CD4-positive, alpha-beta T cell treated with Interleukin-15 for 4 hours (primary cell): ENCODE measurements around the gene AQP7.
"Not testable (repeated sequence)": the region's sequence is repeated elsewhere in the genome, so short reads cannot be mapped to it uniquely, and the experiment has no call there.

Experiments
- DNase-seq: peaks from one replicate; pipeline ENCODE4 v3.0.0-alpha.2; 2020; ENCODE audit warnings: low spot score

Gene AQP7

DNA sequence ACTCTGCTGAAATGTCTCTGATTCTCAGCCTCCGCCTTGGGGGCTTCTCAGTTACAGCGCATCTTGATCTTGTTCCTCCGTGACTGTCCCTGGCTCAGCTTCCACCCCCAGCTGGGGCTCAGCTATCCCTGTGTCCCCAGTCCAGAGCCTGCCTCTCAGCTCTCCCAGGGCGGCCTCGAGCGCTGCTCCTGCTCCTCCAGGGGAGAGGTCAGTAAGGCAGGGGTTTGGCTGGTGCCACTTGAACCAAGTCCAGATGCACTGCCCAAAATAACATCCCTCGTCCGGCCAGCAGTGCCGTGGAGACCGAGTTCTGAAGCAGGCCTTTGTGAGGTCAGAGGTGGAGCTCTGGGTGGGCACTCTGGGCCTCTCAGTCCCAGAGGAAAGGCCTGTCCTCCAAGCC, at the start of gene AQP7:
Gene AQP7, minus strand, starts transcription at position 198 of the 400 bp plus-strand sequence. CDS start 1,306 bp downstream, outside the sequence.
- DNase-seq: not testable (repeated sequence)

DNA sequence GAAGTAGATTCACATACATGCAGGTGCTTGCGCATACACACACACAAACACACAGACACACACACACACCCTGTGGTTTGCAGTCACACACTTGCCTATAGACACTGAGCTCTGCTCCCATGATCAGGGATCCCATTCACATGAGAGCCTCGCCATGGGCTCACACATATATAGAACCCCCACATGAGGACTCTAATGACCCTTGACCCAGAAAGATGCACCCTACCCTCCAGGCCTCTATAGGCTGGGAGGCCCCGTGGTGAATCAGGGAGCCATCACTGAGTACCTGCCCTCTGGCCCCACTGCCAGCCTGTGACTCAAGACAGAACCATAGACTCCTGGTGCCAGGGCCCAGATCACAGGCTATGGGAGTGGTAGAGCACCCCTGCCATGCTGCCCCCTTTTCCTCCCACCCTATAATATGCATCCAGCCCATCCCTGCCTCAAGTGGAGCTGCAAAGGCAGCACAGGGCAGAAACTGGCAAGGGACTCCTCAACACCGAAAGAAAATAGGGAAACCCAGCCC, 48.3 kb upstream of the AQP7 start:
- no peak for DNase-seq

DNA sequence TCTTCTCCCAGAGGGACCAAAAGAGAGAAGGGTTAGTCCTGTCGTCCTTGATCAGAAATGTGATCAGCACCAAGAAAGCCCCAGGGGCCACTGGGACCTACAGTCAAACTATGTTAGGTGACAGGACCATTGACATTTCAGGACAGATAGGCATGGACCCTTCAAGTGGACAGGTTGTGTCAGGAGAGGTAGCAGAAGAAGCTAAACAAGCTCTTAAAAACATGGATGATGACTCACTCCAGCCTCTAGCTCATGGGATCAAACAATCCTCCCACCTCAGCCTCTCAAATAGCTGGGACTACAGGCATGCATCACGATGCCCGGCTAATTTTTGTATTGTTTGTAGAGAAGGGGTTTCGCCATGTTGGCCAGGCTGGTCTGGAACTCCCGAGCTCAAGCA, 47.3 kb upstream of the AQP7 start:
- no peak for DNase-seq

DNA sequence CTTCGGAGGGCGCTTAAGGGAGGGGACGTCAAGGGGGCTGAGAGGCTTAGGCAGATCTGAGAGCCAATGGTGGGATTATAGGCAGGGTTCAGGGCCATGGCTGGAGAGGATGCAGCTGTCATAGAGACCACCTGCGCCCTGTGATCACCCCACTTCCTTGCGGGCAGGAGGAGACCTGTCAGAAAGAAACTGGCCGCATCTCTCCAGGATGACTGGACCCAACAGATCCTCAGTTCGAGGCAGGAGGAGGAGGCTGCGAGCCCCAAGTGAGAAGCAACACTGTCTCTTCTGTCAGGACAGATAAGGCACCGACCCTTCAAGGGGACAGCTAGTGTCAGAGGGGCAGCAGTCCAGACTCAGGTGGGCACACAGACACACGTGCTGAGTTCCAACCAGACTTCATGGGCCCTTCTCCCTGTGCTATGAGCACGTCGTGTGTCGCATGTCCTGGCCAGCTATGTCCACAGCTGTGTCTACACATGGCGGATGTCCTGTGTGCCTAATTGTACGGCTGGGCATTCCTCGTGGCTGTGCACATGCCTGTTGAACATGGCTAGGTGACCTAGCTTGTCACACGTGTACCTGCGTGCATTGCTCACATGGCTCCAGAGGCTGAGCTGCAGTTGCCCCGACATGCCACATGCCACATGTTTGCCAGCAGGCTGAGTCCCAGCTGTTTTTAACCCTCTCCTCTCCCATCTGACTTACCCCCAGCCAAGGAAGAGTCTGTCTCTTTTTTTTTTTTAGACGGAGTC, 45.6 kb upstream of the AQP7 start:
- no peak for DNase-seq

DNA sequence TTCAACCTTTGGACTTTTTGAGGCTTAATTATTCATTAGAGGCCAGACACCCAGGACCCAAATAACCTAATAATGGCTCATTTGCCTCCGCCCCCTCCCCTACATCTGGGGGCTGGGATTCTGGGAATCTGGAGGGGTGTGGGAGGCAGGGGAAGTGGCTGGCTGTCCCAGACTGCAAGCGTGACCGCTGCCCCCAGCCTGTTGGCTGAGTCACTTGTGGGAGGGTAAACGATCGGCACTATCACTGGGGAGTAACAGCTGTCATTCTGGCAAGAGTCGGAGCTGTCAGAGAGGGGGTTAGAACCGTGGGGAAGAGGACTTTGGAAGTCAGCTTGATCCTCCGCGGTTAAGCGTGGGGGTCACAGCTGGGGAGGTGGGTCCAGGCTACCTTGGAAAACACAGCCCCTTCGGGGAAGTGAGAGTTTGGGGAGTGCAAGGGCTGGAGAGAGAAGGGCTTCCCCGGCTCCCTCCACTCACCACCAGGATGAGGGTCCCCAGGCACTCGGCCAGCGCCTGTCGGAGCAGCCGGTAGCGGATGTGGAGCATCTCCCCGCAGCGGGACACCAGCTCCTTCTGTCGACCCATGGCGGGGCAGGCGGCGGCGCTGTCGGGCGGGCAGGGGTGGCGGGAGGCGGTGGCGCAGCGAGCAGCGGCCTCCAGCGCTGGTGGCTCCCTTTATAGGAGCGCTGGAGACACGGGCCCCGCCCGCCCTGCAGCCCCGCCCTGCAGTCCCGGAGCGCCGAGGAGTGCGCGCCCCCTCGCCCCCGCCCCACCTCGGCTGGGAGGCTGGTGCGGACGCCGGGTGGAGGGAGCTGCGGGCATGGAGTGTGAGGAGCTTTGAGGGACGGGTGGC, 44.8 kb upstream of the AQP7 start, which contains the start of gene AQP3:
Gene AQP3, minus strand, starts transcription at position 648 of the 853 bp plus-strand sequence. Its CDS starts 63 bp downstream, at position 585.
- peak; percentile 76 for DNase-seq

DNA sequence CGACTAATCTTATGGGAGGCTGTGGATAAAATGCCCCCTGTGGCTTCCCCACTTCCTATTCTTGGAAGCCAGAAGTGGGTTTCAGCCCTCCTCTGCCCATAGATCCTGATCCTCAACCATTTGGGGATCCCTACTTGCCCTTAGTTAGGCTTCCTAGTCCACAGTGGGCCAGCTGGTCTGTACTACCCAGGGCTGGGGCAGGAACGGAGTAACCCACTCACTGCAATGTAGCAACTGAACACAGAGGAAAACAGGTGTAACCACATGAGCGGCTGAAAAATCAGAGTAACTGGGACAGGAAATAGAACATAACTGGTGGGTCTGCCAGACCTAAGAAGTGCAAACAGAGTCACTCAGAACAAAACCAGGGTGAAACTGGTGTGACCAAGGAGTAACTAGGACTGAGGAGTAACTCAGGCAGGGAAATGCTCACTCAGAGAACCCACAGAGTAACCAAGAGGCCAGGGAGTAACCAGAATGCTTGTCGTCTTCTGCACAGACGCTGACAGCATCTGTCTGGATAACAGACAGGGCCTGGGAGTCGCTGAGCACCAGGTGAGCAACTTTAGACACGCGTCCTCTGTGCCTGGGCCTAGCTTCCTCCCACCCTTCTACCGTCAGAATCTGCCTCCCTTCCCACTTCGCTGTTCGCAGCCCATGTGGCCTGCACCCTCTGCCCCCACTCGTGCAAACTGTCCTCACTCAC, 44.0 kb upstream of the AQP7 start:
- peak; percentile 75 for DNase-seq

DNA sequence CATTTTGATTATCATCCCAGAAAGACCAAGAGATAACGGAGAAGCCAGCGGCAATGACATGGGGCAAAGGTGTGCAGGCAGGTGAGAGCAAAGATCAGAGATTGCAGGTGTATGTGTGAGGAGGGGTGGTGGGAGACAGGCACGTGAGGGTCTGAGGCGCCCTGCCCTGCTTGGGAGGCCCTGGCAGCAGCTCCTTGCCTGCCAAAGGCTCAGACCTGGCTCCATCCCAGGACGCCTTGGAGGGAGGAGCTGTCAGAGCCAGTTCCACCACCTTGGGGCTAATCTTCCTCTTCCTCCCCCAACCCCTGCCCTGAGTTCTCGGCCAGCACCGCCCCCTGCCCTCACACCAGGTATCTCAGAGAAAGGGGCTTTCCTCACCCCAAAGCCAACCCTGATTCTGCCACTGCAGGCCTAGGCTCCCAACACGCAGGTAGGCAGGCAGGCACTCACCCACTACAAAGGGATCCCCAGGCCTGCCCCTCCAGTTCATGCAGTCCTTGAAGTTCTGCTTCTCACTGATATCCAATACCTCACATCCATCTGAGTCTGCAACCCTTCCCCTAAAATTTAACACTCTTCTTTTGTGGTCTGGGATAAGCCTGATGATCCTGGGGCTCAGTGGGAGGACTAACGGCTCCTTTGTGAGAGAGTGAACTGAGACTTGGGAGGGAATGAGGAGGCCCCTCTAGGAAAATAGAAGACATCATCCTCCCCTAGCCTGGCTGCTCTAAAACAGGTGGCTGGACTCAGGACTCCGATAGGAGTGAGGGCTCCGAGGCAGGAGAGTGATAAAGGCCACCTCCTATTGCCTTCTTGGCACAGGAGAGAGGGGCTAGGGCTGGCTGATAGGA, 43.2 kb upstream of the AQP7 start:
- DNase-seq: peak; percentile 22

DNA sequence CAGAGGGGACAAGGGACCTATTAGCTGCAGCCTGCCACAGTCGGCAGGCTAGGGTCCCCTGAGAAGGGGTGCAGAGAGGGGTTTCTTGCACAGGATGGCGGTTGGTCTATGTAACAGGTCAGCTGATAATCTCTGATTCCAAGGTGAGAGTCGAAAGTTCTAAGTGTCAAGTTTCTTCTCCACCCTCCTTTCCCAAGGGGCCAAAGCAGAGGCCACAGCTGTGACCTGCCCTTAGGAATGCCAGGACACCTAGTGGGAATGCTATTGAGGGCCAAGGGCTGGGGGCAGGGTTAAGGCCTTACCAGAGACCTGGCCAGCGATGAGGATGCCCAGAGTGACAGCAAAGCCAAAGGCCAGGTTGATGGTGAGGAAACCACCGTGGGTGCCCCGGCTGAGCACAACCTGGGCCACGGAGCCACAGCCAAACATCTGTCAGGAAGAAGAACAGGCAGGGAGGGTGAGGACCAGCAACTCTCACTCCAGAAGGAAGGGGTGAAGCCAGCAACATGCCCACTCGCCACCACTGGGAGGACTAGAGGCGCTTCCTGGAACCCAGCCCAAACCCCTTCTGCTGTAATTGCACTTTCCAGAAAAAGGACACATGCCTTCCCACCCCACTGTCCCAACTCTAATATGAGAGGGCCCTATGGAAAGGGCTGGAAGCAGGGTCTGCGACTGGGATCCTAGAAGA, 41.2 kb upstream of the AQP7 start:
- no peak for DNase-seq

DNA sequence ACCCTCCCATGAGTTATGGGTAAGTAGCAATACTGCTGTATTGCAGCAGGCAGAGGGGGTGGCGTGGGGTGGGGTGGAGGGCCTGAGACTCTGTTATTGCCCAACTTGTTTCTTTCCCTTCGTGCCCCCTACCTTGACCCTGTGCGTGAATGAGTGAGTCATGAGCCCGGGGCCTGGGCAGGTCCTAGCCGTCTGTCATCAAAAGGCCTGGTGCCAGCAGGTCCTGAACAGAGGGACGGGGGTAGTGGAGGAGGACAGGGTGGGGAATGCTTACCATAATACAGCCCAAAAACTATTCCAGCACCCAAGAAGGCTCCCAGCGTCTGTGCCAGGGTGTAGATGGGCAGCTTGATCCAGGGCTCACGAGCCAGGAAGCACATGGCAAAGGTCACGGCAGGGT, 40.7 kb upstream of the AQP7 start:
- DNase-seq: no peak

DNA sequence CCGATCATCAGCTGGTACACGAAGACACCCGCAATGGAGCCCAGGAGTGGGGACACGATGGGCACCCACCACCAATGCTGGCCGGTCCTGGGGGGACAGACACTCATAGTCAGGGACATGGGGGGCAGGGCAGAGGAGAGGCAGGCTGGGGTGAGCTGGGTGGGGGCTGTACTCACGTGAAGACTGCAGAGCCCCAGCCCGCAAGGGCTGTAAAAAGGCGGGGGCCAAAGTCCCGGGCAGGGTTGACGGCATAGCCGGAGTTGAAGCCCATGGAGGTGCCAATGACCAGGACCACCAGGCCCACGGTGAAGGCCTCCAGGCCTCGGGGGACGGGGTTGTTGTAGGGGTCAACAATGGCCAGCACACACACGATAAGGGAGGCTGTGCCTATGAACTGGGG, 39.8 kb upstream of the AQP7 start:
- DNase-seq: no peak

DNA sequence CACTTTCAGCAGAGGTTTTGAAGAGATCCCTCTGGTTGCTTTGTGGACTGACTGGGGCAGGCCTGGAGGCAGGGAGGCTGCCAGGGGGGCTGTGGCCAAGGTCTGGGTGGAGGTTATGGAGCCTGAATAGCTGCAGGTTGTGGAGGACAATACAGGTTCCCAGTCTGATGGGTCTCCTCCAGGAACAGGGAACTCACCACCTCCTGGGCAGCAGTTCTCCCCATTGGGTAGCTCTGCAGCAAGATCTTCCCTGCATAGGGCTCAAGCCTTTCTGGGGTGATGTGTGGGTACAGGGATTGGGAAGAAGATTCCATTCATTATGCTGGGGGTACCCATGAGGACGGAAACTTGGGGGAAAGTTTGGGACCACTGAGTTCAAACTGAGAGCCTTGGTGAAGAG, 38.2 kb upstream of the AQP7 start:
- no peak for DNase-seq

DNA sequence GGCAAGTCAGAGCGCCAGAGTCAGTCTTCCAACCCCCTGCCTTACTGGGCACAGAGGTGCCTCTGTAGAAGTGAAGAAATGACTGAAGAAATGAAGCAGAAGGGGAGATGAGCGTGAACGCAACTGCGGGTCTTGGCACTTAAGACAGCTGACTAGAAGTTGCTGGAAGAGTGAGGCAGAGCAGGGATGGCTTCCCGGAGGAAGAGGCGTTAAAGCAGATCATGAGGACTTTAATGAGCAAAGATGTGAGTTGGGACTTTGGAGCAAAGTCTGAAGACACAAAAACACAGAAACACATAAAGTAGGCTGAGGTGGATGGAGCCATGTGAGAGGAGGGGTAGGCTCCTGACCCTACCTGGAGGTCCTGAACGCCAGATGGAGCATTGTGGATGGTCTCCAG, 37.8 kb upstream of the AQP7 start:
- DNase-seq: no peak

DNA sequence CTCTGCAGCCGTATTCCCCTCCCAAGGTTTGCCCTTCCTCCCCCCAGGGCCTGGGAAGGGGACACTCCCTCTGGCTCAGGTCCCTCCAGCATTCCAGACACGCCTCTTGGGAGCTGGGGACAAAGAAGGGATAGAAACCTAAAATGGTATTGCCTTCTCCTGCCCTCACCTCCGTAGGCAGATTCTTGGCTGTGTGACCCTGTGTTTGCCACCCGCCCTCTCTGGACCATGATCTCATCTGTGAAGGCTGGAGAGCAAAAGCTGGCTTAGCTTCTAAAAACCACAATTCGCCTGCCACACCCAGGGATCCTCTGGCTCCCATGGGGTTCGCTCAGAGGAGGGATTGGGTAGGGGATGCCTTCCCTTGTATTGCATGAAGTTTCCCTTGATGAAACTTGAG, 37.4 kb upstream of the AQP7 start:
- DNase-seq: no peak

DNA sequence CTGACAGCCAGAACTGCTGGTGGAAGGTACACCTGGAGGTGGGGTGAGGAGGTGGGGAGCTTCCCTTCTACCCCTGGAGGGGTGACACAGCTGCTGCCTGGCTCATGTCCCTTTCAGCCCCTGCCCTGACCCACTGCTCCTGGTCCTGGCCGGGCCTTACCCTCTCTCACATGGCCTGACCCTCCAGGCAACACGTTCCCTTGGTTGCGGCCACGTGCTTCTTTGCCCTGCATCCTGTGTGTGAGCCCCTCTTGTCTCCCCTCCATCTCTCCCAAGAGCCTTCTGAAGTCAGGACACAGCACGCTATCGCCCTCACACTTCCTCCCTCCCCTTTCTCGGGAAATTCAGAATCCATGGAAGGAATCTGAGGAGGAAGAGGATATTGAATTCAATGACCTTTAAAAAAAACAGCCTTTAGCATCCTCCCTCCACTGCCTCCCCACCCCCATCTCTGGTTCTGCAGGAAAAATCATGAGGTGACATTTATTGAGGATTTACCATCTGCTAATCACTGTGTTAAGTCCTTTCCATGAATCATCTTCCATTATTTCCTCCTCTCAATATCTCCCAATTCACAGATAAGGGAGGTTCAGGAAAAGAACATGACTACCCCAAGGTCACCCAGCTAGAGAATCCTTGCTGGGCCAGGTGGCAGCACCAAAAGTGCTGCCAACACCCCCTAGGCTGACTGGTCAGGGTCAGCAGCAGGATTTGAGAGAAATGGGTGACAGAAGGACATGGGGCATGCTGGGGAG, 36.7 kb upstream of the AQP7 start:
- DNase-seq: no peak

DNA sequence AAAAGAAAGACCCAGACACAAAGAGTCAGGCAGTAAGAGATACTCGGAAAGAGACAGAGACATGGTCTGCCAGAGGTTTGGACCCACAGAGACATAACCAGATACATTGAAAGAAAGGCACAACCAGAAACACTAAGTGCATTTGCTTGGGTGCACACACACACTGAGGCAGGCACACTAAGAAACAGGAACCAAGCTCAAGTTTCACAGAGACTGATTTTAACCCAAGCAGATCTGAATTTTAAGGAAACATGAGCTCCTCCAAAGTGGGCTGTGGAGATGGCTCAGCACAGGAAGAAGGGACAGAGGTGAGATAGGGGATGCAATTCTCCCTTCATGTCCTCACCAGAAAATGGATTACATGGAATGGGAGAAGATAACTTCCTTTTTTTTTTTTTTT, 35.5 kb upstream of the AQP7 start:
- DNase-seq: no peak

DNA sequence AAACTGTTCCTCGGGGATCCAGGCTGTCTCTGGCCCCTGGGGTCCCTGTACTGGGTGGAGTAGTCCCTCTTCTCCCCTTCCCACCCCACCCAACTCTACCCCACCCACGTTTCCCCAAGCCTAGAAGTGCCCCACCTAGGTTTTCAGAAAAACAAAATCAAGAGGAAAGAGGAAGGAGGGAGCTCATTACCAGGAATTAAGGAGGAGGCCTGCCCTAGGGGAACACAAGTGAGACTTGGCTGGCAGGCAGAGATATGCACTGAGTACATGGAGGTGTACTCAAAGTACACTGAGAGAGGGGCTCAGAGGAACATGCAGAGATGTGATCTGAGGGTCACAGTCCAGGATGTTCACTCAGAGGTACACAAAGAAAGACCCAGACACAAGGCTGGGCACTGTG, 34.8 kb upstream of the AQP7 start:
- DNase-seq: no peak

DNA sequence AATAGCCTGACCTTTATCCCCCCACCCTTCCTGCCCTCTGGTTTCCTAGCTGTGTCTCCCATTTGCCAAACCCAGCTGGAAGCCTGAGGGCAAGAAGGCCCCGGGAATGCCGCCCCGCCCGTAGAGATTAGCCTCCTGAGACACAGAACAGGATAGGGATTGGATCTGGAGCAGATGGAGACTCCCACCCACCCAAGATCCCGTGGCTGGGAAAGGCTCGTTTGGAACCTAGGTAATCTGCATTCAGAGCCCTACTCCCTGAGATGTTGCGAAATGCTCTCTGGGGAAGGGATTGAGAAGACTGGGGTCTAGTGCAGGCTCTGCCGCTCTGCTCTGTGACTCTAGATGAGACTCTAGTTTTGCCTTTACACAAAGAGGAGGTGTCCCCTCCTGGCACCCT, 34.1 kb upstream of the AQP7 start:
- DNase-seq: no peak

DNA sequence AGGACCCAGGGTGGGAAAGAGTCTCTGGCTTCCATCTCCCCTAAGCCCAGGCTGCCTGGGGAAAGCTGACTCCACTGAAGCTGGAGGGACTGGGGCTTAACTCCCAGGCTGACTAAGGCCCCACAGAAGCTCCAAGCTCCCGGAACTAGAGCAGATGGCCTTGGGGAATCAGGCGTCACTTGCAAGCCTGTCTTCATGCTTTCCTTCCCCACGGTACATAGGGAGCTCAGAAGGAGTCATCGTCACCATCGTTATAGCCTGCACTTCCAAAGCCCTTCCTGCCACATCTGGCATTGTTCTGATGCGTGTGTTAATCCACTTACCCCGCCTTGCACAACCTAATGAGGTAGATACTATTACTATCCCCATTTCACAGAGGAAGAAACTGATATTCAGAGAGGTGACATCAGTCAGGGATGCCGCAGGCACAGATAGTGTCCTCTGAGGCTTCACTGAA, 33.5 kb upstream of the AQP7 start:
- no peak for DNase-seq

DNA sequence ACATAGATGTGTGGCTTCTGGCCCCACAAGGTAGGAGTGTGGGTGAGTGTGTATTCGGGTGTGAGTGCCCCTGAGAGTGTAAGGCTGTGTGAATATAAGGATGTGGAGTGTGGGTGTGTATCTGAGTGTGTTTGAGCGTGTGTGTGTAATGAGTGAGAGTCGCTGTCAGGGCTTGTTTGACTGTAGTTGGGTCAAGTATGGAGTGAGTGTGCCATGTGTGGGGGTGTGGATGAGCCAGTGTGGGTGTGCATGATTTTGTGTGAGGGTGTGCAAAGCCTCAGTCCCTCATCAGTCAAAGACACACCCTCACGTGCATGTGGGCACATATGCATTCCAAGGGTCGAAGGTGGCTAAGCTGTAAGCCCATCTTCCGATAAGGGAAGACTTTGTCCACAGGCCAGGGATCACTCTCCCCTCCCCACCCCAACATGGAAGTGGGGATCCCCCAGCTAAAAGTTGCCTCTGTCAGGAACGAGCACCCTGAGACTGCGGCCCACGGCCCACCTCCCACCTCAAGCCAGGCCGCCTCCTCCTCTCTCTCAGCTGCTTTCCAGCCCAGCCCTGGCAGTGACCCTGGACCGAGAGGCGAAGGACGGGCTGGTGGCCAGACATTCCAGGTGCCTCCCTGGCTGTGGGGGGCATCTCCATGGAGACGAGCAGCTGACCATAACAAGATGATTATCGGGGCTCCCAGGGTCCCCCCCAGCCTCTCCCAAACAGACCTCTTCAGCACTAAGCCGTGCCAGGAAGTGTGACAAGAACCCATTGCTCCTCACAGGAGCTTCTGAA, 32.1 kb upstream of the AQP7 start:
- no peak for DNase-seq
